CMK (cell line): Measurements from ENCODE around the gene MTTP.
A peak's percentile ranks its signal among the peaks of the same experiment; 100 is the strongest.
"Not testable (repeated sequence)": the region's sequence is repeated elsewhere in the genome, so short reads cannot be mapped to it uniquely, and the experiment has no call there.

ENCODE experiments used
- DNase-seq: peaks from one replicate; pipeline ENCODE4 v3.0.0-alpha.2; 2010; ENCODE audit warnings: low read depth

The MTTP gene

DNA sequence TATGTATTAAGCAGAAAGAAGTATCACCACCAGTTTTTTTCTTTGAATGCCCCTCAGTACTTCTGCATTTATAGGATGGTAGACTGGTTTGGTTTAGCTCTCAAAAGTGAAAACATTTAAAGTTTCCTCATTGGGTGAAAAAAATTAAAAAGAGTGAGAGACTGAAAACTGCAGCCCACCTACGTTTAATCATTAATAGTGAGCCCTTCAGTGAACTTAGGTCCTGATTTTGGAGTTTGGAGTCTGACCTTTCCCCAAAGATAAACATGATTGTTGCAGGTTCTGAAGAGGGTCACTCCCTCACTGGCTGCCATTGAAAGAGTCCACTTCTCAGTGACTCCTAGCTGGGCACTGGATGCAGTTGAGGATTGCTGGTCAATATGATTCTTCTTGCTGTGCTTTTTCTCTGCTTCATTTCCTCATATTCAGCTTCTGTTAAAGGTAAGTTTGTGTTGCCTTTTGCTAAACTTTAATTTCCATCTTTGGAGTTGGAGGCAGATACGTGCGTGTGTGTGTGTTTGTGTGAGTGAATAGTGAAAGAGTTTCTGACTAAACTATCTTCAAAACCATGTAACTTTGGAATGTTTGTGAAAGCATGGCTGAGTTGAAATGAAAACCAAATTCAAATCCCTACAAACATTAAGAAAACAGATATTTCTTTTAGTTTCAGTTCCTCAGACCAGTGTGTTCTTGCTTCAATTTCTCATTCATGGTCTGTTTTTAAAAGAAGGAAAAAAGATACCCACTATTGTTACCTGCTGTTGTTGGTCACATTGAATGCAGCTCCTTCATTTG is at the start of gene MTTP:
TSS of gene MTTP (plus strand) at position 295 of the 795 bp plus-strand sequence. CDS start at position 381, 86 bp downstream.
- no peak for DNase-seq

DNA sequence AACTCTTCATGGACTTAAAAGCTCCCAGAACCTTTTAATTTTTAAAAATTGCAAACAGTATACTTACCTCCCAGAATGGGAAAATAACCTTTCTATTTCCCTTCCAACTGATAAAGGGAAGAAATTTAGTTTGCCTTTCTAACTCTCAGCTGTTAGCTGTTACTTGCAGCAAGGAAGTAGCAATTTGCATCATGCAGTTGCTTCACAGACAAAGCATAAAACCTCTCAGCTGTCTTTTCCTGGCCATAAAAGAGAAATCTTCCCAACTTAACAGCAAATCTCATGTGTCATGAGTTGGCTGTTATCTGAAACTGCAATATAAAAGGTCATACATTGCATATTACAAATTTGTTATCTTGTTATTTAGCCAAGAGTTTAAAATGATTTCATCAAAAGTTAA is 45.4 kb upstream of the MTTP start:
- no peak for DNase-seq

DNA sequence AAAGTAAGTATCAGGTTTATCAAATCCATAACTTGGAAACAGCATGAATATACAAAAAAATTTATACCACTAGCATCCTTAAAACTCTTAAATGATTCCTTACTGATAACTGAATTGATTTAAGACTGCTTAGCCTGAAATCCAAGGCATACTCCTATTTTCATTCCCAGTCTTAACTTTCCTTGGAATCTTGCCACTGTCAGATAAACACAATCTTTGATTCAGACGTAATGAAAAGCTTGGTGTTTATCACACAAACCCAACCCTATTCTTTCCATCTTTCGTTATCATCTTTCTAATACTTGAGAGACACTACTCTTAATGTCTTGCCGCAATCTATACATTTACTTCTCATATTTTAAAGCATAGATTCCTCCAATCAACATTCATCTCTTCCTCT is 44.7 kb upstream of the MTTP start:
- no peak for DNase-seq

DNA sequence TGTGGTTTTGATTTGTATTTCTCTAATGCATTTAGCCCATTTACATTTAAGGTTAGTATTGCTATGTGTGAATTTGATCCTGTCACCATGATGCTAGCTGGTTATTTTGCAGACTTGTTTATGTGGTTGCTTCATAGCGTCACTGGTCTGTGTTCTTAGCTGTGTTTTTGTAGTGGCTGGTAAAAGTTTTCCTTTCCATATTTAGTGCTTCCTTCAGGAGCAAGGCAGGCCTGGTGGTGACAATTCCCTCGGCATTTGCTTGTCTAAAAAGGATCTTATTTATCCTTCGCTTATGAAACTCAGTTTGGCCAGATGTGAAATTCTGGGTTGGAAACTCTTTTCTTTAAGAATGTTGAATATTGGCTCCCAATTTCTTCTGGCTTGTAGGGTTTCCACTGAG is 39.9 kb upstream of the MTTP start:
- DNase-seq = not testable (repeated sequence)

GRCh38 chr4:99536271-99536670 is 38.4 kb upstream of the MTTP start:
- DNase-seq = no peak

DNA sequence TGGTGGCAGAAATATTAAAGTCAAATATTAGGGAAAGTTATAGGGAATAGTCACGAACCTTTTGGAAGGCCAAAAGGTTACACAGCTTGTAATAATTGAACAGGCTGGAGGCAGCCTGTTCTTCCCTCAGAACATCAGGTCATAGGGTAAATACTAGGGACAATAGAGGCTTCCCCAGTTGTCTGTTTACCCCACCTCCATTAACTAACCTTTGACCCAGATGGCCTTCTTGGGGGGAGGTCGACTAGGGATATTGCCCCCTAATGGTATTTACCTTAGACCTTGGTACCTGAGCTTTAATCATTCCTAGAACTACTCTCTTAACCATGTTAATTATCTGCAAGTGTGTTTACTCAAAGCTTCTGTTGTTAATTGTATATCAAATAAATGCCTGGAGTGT is 37.8 kb upstream of the MTTP start:
- DNase-seq = no peak

DNA sequence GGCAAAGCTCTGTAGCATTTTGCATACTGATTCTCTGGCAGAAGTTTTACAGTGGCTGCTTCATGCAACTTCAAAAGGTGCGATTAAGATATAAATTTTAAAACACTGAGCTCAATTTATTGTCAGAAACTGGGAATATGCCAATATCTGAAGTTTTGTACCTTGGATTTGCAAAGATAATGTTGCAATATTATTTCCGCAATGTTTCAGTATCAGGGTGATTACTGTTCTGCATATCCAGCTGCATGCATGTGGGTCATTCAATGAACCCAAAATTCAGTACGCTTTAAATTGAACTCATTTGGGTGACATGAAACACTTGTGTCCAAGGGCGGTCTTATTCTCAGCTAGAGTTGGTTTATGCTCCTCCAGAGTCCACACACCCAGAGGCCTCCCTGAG is 37.0 kb upstream of the MTTP start:
- no peak for DNase-seq

DNA sequence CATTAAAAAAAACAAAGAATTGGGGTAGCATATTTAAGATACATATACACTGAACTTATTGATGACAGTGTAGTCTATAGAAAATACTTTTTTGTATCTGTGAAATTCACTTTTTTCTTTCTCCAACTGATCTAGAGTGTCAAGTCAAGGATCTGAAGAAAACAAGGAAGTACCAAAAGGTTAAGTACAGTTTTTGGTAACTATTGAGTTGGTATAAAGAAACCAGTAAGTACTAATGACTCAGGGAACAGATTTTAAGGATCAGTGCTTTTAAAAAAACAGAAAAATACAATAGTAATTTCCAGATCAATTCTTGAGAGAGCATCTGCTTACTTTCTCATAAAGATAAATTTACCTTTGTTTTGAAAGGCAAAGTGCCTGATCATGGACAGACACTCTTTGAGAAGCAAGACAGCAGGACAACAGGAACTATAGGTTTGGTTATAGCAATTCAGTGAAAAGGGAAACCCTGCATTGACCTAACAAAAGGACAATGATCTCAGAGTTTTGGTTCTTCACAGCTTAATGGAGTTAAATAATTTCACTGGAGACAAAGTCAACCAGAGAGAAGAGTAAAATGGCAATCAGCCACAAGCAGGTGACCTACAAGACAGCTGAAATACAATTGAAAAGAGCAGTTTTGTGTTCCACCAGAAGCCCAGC is 34.2 kb upstream of the MTTP start:
- DNase-seq = no peak

GRCh38 chr4:99552872-99553271 is 21.8 kb upstream of the MTTP start:
- DNase-seq = no peak

- peak; percentile 82 for DNase-seq
These were observed 11.1 kb upstream of the MTTP start, which contains the start of gene TRMT10A for GRCh38 chr4:99563310-99564186. TSS of gene TRMT10A (minus strand) at chr4:99564039. CDS start at chr4:99559338, 4,701 bp downstream.

DNA sequence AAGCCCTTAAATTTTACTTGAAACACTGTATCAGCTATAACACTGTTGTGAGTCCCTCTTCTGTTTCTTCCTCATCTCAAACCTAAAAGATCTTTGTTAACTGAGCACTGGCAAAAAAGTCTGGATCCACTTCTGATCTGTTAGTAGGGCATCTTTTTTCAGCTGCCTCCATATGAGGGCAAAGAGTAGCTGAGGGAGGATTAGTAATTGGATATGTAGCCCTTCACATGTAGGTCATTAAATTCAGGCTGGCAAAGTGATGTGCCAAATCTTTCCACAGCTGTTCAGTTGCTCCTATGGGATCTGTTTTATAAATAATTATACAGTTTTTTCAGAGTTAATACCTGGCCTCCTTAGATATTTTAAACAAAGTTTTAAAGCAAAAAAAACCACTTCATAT is 9.7 kb upstream of the MTTP start:
- DNase-seq = no peak

GRCh38 chr4:99571883-99572282 is 2.7 kb upstream of the MTTP start:
- DNase-seq = no peak

GRCh38 chr4:99572527-99573240 is 1.9 kb upstream of the MTTP start:
- no peak for DNase-seq

DNA sequence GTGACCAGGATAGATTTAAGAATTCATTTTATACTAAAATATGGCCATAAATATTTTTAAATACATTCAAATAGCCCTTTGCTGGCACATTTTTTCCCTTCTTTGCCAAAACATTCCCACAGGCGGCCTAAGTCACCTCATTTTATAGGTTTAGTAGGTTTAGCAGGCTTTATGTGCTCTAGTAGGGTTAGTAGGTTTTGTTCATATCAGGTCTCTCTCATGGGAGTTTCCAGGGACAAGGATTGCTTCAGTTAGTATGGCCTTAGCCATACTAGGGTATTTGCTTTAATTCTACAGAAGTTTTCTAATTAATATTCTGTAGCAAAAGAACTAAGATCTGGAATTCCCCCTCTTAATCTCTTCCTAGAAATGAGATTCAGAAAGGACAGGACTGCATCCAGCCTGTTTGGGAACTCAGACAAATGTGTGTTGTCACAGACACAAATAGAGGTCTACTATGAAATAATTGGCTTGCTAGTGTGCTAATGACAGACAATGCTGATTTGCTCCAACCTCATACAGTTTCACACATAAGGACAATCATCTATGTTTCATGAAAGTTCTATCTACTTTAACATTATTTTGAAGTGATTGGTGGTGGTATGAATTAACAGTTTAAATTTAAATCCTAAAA is 772 bp upstream of the MTTP start:
- no peak for DNase-seq

- DNase-seq = no peak
These were observed 4.1 kb downstream of the MTTP start for GRCh38 chr4:99578714-99579113.

GRCh38 chr4:99585516-99585915 is 10.9 kb downstream of the MTTP start:
- DNase-seq = no peak

DNA sequence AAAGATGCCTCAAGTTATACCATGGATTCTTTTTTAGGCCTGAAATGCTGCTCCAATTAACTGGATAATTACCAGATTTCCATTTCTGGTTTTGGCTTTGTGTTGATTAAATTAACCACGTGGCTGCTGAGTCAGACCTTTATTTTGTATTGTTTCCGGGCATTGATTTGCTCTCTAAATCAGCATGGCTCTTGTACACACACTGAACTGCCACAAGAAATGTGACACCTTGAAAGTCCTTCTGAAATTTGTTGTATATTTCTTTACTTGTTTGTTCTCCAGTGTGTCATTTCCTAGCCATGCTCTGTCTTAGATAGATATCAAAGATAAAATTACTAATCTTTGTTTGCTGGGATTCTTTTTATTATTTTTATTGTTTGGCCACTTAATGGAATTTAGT is 11.7 kb downstream of the MTTP start:
- no peak for DNase-seq

DNA sequence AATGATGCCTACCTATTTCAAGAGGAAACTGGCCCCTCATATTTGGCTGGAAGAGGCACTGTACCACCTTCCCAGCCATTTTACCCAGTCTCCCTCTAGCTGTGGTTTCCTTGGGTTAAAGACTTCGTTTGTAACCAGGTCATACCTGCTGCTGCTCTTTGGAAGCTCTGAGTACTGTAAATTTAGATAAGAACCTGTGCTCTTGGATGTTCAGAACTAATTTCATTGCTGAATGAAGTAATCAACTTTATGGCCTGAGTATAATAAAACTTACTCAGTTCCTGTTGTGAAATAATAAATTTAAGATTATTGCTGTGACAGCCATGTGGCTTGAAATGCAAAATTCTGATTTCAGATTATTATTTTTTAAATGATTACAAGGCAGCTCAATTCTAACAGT is 12.2 kb downstream of the MTTP start:
- no peak for DNase-seq

- no peak for DNase-seq
These were observed 12.7 kb downstream of the MTTP start for GRCh38 chr4:99587309-99587708.

GRCh38 chr4:99587803-99588202 is 13.2 kb downstream of the MTTP start:
- no peak for DNase-seq

DNA sequence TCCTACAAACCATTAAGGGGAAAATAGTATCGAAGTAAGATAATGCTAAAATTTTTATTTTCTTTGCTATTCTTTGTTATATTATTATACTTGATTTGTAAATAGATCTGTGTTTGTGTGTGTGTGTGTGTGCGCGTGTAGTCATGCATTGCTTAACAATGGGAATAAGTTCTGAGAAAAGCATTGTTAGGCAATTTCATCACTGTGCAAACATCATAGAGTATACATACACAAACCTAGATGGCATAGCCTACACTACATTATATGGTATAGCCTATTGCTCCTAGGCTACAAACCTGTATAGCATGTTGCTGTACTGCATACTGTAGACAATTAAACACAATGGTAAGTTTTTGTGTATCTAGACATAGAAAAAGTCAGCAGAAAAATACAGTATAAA is 17.1 kb downstream of the MTTP start:
- no peak for DNase-seq
